WI38 (cell line): ENCODE data around the gene NOC2L.

Experiments used
- H3K4me3 ChIP-seq: 2 replicates; pipeline ENCODE4 v1.5.1; 2011; ENCODE audit warnings: low read depth, mild to moderate bottlenecking, control low read depth, low read length
- CTCF ChIP-seq: IDR thresholded peaks from 2 replicates; pipeline ENCODE4 v1.5.1; 2012; ENCODE audit warnings: low read depth, mild to moderate bottlenecking, control low read depth, low read length

NOC2L gene

GRCh38 chr1:935751-936231, 23.3 kb downstream of the NOC2L start:
- H3K4me3 ChIP-seq: no peak overlapping the region

GRCh38 chr1:934991-935750, 23.9 kb downstream of the NOC2L start:
- TF ChIP-seq CTCF: no peak
- H3K4me3 ChIP-seq: no peak overlapping the region

More at GRCh38 chr1:935751-936231, 23.3 kb downstream of the NOC2L start:
- no peak for TF ChIP-seq CTCF

- no peak for TF ChIP-seq CTCF
- H3K4me3 ChIP-seq: no peak overlapping the region
Observed at GRCh38 chr1:933603-933940, 25.5 kb downstream of the NOC2L start.

- no peak for TF ChIP-seq CTCF
- no peak overlapping the region for H3K4me3 ChIP-seq
Observed at GRCh38 chr1:932776-933602, 26.1 kb downstream of the NOC2L start.

DNA sequence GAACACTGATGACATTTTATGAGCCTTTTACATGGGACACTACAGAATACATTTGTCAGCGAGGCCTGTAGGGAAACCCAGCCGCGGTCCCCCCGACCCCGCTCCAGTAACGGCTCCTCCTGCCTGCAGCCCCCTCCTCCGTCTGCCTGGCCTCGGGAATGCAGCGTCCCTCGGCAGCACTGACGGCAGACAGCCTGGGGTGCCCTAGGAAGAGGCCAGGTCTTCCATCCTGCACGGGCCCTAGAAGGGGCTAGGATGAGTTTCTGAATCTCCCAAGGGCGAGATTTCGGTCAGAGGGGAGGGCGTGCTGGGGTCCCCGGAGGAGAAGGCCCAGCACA, 26.9 kb downstream of the NOC2L start:
- H3K4me3 ChIP-seq: no peak overlapping the region
- no peak for TF ChIP-seq CTCF

DNA sequence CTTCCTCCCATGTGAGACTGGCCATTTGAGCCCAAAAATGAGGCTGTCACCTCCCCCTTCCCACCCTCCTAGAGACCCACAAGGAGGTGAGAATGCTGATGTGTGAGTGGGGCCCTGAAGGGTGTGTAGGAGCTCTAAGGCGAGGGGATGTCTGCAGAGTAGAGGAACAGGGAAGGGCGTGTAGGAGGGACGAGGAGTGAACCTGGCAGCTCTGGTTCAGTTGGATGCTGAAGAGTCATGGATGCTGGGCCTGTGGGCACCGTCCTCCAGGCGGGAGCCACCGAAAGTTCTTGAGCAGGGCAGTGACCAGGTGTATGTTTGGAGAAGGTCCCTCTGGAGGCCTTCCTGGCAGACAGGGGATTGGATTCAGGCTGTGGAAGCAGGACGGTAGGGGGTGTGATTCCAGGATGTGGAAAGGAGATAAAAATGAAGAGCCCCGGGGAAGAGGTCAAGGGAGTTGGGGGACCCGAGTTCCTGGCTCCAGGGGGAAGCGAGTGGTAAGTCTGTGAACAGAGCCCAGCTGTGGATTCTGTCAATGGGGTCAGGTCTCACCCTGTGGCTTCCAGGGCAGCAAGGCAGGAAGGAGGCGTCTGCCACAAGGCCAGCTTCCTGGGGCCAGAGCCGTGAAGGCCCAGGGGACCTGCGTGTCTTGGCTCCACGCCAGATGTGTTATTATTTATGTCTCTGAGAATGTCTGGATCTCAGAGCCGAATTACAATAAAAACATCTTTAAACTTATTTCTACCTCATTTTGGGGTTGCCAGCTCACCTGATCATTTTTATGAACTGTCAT, 27.5 kb downstream of the NOC2L start:
- no peak overlapping the region for H3K4me3 ChIP-seq
- TF ChIP-seq CTCF: no peak

DNA sequence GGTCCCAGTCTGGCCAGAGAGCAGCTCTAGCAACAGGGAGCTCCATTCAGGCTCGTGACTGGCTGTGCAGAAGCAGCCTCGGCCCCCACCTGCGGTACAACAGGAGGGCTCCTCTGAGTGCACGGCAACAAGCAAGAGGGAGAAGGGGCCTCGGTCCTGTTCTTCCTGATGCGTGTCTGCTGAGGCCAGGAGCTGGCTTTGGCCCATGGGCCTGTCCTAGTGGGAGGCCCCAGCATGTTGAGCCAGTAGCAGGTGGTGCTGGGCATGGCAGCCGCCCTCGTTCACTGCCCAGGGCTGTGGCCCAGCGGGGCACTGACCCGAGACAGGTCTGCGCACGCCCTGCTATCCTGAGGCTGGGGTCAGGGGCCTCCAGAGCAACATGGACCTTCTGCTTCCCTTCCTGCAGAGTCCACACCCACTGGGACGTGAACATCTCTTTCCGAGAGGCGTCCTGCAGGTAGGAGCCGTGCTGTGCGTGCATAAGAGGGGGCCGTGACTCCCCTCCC, 28.4 kb downstream of the NOC2L start:
- TF ChIP-seq CTCF: no peak
- H3K4me3 ChIP-seq: no peak overlapping the region
